Bronchial epithelial cell (primary cell): ENCODE results near the gene GALNT18. TPM values are rescaled to one million over a fixed set of nuclear protein-coding genes. Genes with fewer than 3 reads are reported as not detected.

Experiments
- DNase-seq: peaks from one replicate; pipeline ENCODE4 v3.0.0-alpha.2; 2010; ENCODE audit warnings: low read depth
- FAIRE-seq: peaks from 2 replicates; lab custom pipeline; 2011; peaks lifted over from hg19 to GRCh38; lab: Jason Lieb, UNC
- H3K27me3 ChIP-seq: 2 replicates; pipeline ENCODE4 v1.5.1; 2011; ENCODE audit warnings: low read length; ENCODE audit not compliant: control insufficient read depth, insufficient read depth
- H3K36me3 ChIP-seq: 2 replicates; pipeline ENCODE4 v1.5.1; 2011; ENCODE audit warnings: low read length; ENCODE audit not compliant: control insufficient read depth, insufficient read depth
- H3K4me3 ChIP-seq: 2 replicates; pipeline ENCODE4 v1.5.1; 2011; ENCODE audit warnings: mild to moderate bottlenecking, low read depth, low read length, control low read depth
- CTCF ChIP-seq: IDR thresholded peaks from 2 replicates; pipeline ENCODE4 v1.5.1; 2011; ENCODE audit warnings: mild to moderate bottlenecking, moderate library complexity, low read length, control low read depth, inconsistent platforms; ENCODE audit not compliant: insufficient read depth, severe bottlenecking
- total RNA-seq: library from RNA; depleted of rRNA; stranded (reverse); fragments of >200 nt; gene quantifications from 2 replicates; pipeline ENCODE4 v1.2.1, GENCODE V29; 2014

Gene GALNT18
- total RNA-seq, 1 donor from 2014 or later, result 26.1 TPM

GRCh38 chr11:11346303-11346702, 275.5 kb downstream of the GALNT18 start:
- FAIRE-seq (no peak), DNase-seq (no peak)
- no peaks in the 10 kb centered on the region for H3K36me3 ChIP-seq
- H3K27me3 ChIP-seq, result no peaks in the 10 kb centered on the region
- TF ChIP-seq CTCF, result no peak
- no peak overlapping the region for H3K4me3 ChIP-seq

- no peak overlapping the region for H3K4me3 ChIP-seq
- TF ChIP-seq CTCF, result no peak
- no peak for DNase-seq
- FAIRE-seq, result no peak
- H3K36me3 ChIP-seq, result no peaks in the 10 kb centered on the region
- H3K27me3 ChIP-seq, result no peaks in the 10 kb centered on the region
Observed at GRCh38 chr11:11345099-11345498, 276.7 kb downstream of the GALNT18 start.

- FAIRE-seq, result no peak
- Histone ChIP-seq H3K27me3 (no peaks in the 10 kb centered on the region), H3K36me3 (no peaks in the 10 kb centered on the region), H3K4me3 (no peak overlapping the region)
- TF ChIP-seq CTCF, result no peak
- DNase-seq, result no peak
Observed at GRCh38 chr11:11344045-11344444, 277.8 kb downstream of the GALNT18 start.

GRCh38 chr11:11338304-11338703, 283.5 kb downstream of the GALNT18 start:
- TF ChIP-seq CTCF, result no peak
- no peaks in the 10 kb centered on the region for H3K27me3 ChIP-seq
- no peak for FAIRE-seq
- no peak for DNase-seq
- peaks cover 3% of the 10 kb centered on the region for H3K36me3 ChIP-seq
- no peak overlapping the region for H3K4me3 ChIP-seq

DNA sequence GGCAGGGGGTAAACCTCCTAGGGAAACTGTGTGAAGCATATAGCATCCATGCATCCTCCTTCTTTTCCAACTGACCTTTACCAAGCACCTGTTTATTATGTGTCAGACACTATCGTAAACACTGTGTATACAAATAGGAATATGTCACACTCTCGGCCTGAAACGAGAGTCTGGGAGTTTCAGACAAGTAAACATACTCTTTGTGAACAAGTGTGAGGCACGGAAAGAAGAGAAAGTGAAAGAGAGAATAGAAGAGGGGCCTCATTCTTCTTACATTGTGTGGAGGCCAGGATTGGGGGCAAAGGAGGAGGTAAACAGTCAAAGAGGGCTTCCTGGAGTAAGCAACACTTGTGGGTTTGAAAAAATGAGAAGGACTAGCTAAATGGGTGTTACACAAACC, 285.1 kb downstream of the GALNT18 start:
- Histone ChIP-seq H3K27me3 (no peaks in the 10 kb centered on the region), H3K4me3 (no peak overlapping the region), H3K36me3 (peaks cover 5% of the 10 kb centered on the region)
- TF ChIP-seq CTCF, result no peak
- FAIRE-seq (no peak), DNase-seq (no peak)

- no peak overlapping the region for H3K4me3 ChIP-seq
- H3K36me3 ChIP-seq, result peaks cover 9% of the 10 kb centered on the region
- H3K27me3 ChIP-seq, result no peaks in the 10 kb centered on the region
- FAIRE-seq (no peak), DNase-seq (no peak)
- no peak for TF ChIP-seq CTCF
Observed at GRCh38 chr11:11335043-11335442, 286.8 kb downstream of the GALNT18 start.
